GM12892 (cell line): Measurements from ENCODE around the gene RNF135.

Source experiments
- POLR2A ChIP-seq: IDR thresholded peaks from 2 replicates; pipeline ENCODE4 v1.6.1; 2011; ENCODE audit warnings: low read depth, low read length, control low read depth
- POLR2AphosphoS5 ChIP-seq: IDR thresholded peaks from 2 replicates; pipeline ENCODE4 v1.6.1; 2011; ENCODE audit warnings: low read depth, low read length, control low read depth

DNA sequence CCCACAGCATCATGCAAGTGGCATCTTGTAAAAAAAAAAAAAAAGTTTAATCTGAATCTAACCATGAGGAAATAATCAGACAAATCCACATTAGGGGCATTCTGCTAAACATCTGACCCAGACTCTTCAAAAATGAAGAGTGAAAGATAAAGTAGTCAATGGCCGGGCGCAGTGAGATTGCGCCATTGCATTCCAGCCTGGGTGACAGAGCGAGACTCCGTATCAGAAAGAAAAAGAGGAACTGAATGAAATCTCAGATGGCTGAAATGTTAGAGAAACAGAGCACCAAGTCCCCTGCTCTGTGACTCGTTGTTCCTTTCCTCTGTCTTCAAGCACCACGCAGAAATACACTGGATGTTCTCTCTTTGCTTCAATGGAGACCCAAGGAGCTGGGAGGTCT is 12.7 kb upstream of the RNF135 start:
- TF ChIP-seq POLR2AphosphoS5 (no peak), POLR2A (no peak)
